Tibial nerve (tissue), 4 donors: Measurements from ENCODE around the gene RFPL1. TPM values are rescaled to one million over a fixed set of nuclear protein-coding genes. Genes with fewer than 3 reads are reported as not detected.
"Not testable (repeated sequence)": the region's sequence is repeated elsewhere in the genome, so short reads cannot be mapped to it uniquely, and the experiment has no call there.

ENCODE experiments used
- DNase-seq, 2 donors: peaks; one replicate each; pipeline ENCODE4 v3.0.0-alpha.2; 2019; ENCODE audit warnings: low spot score in 2 of 2
- H3K27ac ChIP-seq, 4 donors: fragments of 200-600 bp; sonication (generic) in 3 of 4; one replicate each; pipeline ENCODE4 v1.5.1; 2017 to 2019; ENCODE audit warnings: mild to moderate bottlenecking in 1 of 4
- H3K27me3 ChIP-seq, 2 donors: fragments of 200-600 bp; sonication (generic) in 1 of 2; one replicate each; pipeline versions ENCODE4 v1.5.1 to v1.6.0; 2017 to 2019
- H3K36me3 ChIP-seq, 3 donors: fragments of 200-600 bp; sonication (generic); one replicate each; pipeline ENCODE4 v1.5.1; 2018 to 2019
- H3K4me1 ChIP-seq, 4 donors: fragments of 200-600 bp; sonication (generic) in 3 of 4; one replicate each; pipeline ENCODE4 v1.5.1; 2017 to 2019
- H3K4me3 ChIP-seq, 4 donors: fragments of 200-600 bp; sonication (generic) in 3 of 4; one replicate each; pipeline ENCODE4 v1.5.1; 2017 to 2019; ENCODE audit warnings: mild to moderate bottlenecking in 1 of 4, moderate library complexity in 1 of 4
- H3K9me3 ChIP-seq, 4 donors: fragments of 200-600 bp; sonication (generic) in 3 of 4; one replicate each; pipeline ENCODE4 v1.5.1; 2017 to 2019
- EP300 ChIP-seq, 2 donors: sonication (generic); formaldehyde crosslinking; IDR thresholded peaks; one replicate each; pipeline ENCODE4 v1.6.1; 2017; ENCODE audit warnings: antibody characterized with exemption in 2 of 2, mild to moderate bottlenecking in 1 of 2
- POLR2A ChIP-seq, 2 donors: fragments of 450-650 bp; IDR thresholded peaks; one replicate each; pipeline ENCODE4 v1.6.1; 2017; ENCODE audit warnings: antibody characterized with exemption in 2 of 2, mild to moderate bottlenecking in 2 of 2, moderate library complexity in 2 of 2
- WGBS, 2 donors: methylation state at CpG; one replicate each; pipeline ENCODE4 v1.1.5; 2018; 5-methylcytosine and 5-hydroxymethylcytosine counted together
- small RNA-seq: library from RNA; depleted of rRNA; stranded (forward); fragments of <200 nt; gene quantifications from one replicate; pipeline ENCODE3, GENCODE V24; 2016
- total RNA-seq, 4 donors: library from RNA; depleted of rRNA; stranded (reverse); fragments of >200 nt; gene quantifications; one replicate each; pipeline ENCODE4 v1.1.0, GENCODE V29; 2016
- TF ChIP-seq, protein P1 (sequence below), 5 experiments: fragments of 200-600 bp in 3 of 5; fragments of 450-650 bp in 2 of 5; sonication (generic) in 3 of 5; IDR thresholded peaks; one replicate each; pipeline ENCODE4 v1.5.1; 2016 to 2019; ENCODE audit warnings: antibody characterized with exemption in 5 of 5, mild to moderate bottlenecking in 3 of 5, moderate library complexity in 2 of 5

RFPL1 gene
- total RNA-seq, 4 donors from 2014 or later = not detected

DNA sequence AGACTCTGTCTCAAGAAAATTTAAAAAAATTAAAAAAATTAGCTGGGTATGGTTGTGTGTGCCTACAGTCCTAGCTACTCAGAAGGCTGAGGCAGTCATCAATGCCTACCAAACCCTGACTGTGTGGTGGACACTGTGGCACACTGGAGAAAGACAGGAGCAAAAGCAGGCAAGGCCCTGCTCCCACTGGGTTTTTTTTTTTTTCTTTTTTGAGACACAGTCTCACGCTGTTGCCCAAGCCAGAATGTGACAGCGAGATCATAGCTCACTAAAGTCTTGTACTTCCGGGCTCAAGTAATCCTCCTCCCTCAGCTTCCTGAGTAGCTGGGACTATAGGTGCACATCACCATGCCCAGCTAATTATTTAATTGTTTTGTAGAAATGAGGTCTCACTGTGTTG, 46.3 kb downstream of the RFPL1 start:
- Histone ChIP-seq H3K4me1 (peaks cover 0 to 24% (median 7%) of the 10 kb centered on the region in 4 donors), H3K4me3 (no peak overlapping the region), H3K27ac (no peak overlapping the region), H3K9me3 (no peaks in the 10 kb centered on the region), H3K36me3 (peaks cover 0 to 23% (median 0%) of the 10 kb centered on the region in 3 donors), H3K27me3 (peaks cover 4 to 37% of the 10 kb centered on the region in 2 donors)
- TF ChIP-seq, protein P1, sequence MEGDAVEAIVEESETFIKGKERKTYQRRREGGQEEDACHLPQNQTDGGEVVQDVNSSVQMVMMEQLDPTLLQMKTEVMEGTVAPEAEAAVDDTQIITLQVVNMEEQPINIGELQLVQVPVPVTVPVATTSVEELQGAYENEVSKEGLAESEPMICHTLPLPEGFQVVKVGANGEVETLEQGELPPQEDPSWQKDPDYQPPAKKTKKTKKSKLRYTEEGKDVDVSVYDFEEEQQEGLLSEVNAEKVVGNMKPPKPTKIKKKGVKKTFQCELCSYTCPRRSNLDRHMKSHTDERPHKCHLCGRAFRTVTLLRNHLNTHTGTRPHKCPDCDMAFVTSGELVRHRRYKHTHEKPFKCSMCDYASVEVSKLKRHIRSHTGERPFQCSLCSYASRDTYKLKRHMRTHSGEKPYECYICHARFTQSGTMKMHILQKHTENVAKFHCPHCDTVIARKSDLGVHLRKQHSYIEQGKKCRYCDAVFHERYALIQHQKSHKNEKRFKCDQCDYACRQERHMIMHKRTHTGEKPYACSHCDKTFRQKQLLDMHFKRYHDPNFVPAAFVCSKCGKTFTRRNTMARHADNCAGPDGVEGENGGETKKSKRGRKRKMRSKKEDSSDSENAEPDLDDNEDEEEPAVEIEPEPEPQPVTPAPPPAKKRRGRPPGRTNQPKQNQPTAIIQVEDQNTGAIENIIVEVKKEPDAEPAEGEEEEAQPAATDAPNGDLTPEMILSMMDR (IDR thresholded peaks at IDR 0.05) = no peak
- TF ChIP-seq POLR2A (IDR thresholded peaks at IDR 0.05) (no peak), EP300 (IDR thresholded peaks at IDR 0.05) (no peak)
- WGBS, 2 donors = 94 to 95% methylated on average over 3 of the region's 3 CpGs
- DNase-seq = no peak

DNA sequence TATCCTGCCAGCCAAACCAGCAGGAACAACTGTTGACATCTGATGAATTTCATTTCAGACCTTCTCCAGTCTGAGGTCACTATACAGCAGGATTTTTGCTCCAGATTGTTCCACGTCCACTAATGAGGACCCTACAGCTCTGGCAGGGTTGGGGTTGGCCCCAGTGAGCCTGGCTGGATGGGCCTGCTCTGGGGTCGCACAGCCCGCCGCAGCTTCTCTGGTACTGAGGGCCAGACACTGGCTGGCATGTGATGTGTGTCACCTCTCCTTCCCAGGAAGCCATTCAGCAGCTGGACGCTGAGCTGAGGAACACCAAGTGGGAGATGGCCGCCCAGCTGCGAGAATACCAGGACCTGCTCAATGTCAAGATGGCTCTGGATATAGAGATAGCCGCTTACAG, 47.1 kb downstream of the RFPL1 start:
- peaks cover 0 to 23% (median 0%) of the 10 kb centered on the region in 3 donors for H3K36me3 ChIP-seq
- DNase-seq = no peak
- no peak overlapping the region for H3K27ac ChIP-seq
- H3K27me3 ChIP-seq = peaks cover 4 to 29% of the 10 kb centered on the region in 2 donors
- TF ChIP-seq, protein P1 (IDR thresholded peaks at IDR 0.05) = no peak
- TF ChIP-seq EP300 (IDR thresholded peaks at IDR 0.05) (no peak), POLR2A (IDR thresholded peaks at IDR 0.05) (no peak)
- H3K9me3 ChIP-seq = no peaks in the 10 kb centered on the region
- no peak overlapping the region for H3K4me3 ChIP-seq
- 86 to 89% methylated on average over 5 to 8 of the region's 8 CpGs for WGBS, 2 donors
- H3K4me1 ChIP-seq = peaks cover 0 to 16% (median 4%) of the 10 kb centered on the region in 4 donors

DNA sequence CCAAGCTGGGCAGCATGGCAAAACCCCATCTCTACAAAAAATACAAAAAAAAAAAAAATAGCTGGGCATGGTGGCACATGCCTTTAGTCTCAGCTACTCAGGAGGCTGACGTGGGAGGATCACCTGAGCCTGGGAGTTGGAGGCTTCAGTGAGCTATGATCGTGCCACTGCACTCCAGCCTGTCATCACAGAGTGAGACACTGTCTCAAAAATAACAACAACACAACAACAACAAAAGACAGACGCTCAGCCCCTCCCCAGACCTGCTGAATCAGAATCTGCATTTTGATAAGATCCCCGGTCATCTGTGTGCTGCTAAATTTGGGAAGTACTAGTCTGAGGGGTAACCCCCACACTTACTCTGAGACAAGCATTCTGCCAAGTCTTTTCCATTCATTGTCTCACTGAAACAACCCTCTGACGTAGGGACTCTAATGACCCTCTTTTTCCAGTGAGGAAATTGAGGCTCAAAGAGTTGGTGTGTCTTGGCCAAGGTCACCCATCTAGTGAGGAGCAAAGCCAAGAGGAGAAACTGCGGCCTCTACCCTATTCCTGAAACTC, 49.1 kb downstream of the RFPL1 start:
- H3K36me3 ChIP-seq = peaks cover 0 to 23% (median 0%) of the 10 kb centered on the region in 3 donors
- DNase-seq = no peak
- no peaks in the 10 kb centered on the region for H3K9me3 ChIP-seq
- 76 to 83% methylated on average over 6 of the region's 6 CpGs for WGBS, 2 donors
- H3K27me3 ChIP-seq = peaks cover 0 to 10% of the 10 kb centered on the region in 2 donors
- no peak for TF ChIP-seq EP300 (IDR thresholded peaks at IDR 0.05)
- TF ChIP-seq POLR2A (IDR thresholded peaks at IDR 0.05) = no peak
- TF ChIP-seq, protein P1 (IDR thresholded peaks at IDR 0.05) = no peak
- no peak overlapping the region for H3K27ac ChIP-seq
- no peak overlapping the region for H3K4me3 ChIP-seq
- H3K4me1 ChIP-seq = no peaks in the 10 kb centered on the region

DNA sequence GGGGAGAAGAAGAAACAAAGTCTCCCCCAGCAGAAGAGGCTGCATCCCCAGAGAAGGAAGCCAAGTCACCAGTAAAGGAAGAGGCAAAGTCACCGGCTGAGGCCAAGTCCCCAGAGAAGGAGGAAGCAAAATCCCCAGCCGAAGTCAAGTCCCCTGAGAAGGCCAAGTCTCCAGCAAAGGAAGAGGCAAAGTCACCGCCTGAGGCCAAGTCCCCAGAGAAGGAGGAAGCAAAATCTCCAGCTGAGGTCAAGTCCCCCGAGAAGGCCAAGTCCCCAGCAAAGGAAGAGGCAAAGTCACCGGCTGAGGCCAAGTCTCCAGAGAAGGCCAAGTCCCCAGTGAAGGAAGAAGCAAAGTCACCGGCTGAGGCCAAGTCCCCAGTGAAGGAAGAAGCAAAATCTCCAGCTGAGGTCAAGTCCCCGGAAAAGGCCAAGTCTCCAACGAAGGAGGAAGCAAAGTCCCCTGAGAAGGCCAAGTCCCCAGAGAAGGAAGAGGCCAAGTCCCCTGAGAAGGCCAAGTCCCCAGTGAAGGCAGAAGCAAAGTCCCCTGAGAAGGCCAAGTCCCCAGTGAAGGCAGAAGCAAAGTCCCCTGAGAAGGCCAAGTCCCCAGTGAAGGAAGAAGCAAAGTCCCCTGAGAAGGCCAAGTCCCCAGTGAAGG, 50.9 kb downstream of the RFPL1 start:
- H3K27ac ChIP-seq, H3K4me1 ChIP-seq, H3K4me3 ChIP-seq, DNase-seq, H3K9me3 ChIP-seq, H3K27me3 ChIP-seq: not testable (repeated sequence)
- WGBS, 2 donors = 72 to 80% methylated on average over 8 of the region's 8 CpGs
- H3K36me3 ChIP-seq = peaks cover 0 to 23% (median 0%) of the 10 kb centered on the region in 3 donors

DNA sequence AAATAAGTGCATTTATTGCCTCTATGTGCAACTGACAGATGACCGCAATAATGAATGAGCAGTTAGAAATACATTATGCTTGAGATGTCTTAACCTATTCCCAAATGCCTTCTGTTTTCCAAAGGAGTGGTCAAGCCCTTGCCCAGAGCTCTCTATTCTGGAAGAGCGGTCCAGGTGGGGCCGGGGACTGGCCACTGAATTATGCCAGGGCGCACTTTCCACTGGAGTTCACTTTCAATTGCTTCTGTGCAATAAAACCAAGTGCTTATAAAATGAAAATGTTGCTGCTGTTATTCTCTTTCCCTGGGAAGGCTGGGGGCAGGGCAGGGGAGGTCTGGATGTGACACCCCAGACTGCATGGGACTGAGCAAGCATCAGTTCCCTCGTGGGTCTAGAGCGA, 52.6 kb downstream of the RFPL1 start:
- TF ChIP-seq POLR2A (IDR thresholded peaks at IDR 0.05) (no peak), EP300 (IDR thresholded peaks at IDR 0.05) (no peak)
- TF ChIP-seq, protein P1 (IDR thresholded peaks at IDR 0.05) = no peak
- DNase-seq = no peak
- H3K36me3 ChIP-seq = peaks cover 0 to 13% (median 0%) of the 10 kb centered on the region in 3 donors
- H3K4me1 ChIP-seq = no peaks in the 10 kb centered on the region
- no peak overlapping the region for H3K27ac ChIP-seq
- 90 to 94% methylated on average over 6 of the region's 6 CpGs for WGBS, 2 donors
- H3K4me3 ChIP-seq = no peak overlapping the region
- peaks cover 0 to 5% (median 0%) of the 10 kb centered on the region in 4 donors for H3K9me3 ChIP-seq
- no peaks in the 10 kb centered on the region for H3K27me3 ChIP-seq

Small RNAs within 50 kb of the gene (small RNA-seq; reads per million reads assigned to genes)
- not detected for gene AC000041.1

Other genes with a start within 250 kb of the RFPL1 start
- gene EMID1, start 232.7 kb upstream of the RFPL1 start, total RNA-seq = 1 to 10 TPM; 1.0 to 9.9 (median 3.0) TPM
- 10 to 100 TPM; 14.4 to 43.5 (median 32.6) TPM for gene RHBDD3, start 170.6 kb upstream of the RFPL1 start, total RNA-seq
- gene EWSR1, start 170.3 kb upstream of the RFPL1 start, total RNA-seq = 100 to 1,000 TPM; 174 to 211 (median 188) TPM
- 10 to 100 TPM; 30.3 to 43.5 (median 35.1) TPM for gene GAS2L1, start 131.9 kb upstream of the RFPL1 start, total RNA-seq
- gene RASL10A, start 122.9 kb upstream of the RFPL1 start, total RNA-seq = 1 to 10 TPM in 3 of 4 donors, not detected in 1; 2.2 to 6.6 (median 3.3) TPM
- gene AP1B1, start 50.0 kb upstream of the RFPL1 start, total RNA-seq = 10 to 100 TPM; 51.3 to 93.3 (median 60.1) TPM
- gene NEFH, start 41.6 kb downstream of the RFPL1 start, total RNA-seq = 1 to 10 TPM in 1 of 4 donors, under 1 TPM in 2, not detected in 1; 0.30 to 1.0 (median 0.78) TPM
- 10 to 100 TPM; 31.2 to 65.9 (median 50.3) TPM for gene THOC5, start 115.2 kb downstream of the RFPL1 start, total RNA-seq
- 10 to 100 TPM in 3 of 4 donors, 1 to 10 TPM in 1; 9.0 to 38.5 (median 11.8) TPM for gene NIPSNAP1, start 142.5 kb downstream of the RFPL1 start, total RNA-seq
- 10 to 100 TPM; 24.9 to 39.0 (median 28.8) TPM for gene NF2, start 165.1 kb downstream of the RFPL1 start, total RNA-seq